GM19025 (cell line): ENCODE data around the gene CMIP.

ENCODE experiments used
- ATAC-seq: cut with Tn5 transposase; IDR thresholded peaks from one replicate; pipeline ENCODE4 v1.9.1; 2021; ENCODE audit warnings: mild to moderate bottlenecking, low read depth, moderate library complexity; ENCODE audit not compliant: unreplicated experiment

Gene CMIP

GRCh38 chr16:81705261-81705660 is 260.7 kb downstream of the CMIP start:
- ATAC-seq, result no peak

DNA sequence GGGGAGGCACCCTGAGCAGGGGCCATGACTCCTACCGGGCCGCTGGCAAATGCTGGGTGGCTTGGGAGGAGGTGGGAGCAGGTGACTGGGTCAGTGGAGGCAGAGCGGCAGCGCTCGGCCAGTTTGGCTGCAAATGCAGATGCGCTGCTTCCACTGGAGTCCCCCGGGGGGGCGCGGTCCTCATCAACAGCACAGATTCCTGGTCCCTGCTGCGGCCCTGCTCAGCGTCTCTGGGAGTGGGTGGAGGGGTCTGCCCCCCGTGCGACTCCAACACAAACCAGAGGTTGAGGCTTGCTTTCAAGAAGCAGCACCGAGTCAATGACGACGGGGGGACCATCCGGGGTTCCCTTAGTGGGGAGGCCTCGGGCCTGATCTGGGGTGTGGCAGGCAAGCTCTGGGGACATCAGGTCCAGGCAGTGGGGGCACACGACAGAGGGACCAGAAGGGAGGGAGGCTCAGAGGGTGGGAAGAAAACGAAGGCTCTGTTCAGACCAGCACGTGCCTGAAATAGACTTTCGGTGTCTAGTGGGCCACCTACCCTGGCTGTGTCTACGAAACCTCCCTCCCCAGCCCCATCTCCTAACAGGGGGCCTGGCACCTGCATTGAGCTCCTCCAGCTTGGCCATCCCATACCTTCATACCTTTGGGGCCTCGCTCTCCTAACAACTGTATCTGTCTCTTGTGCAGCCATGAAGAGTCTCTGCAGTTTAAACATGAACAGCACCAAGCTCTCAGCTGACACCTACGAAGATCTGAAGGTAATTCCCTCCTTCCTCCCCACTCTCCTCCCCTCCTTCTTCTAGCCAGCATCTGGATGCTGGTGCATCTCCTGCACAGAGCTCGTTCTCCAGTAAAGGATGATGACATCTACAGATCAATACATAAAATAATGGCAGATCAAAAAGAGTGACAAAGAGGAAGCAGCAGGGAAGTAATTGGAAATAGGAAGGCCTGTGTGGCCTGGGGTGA is 262.0 kb downstream of the CMIP start:
- ATAC-seq, result no peak

DNA sequence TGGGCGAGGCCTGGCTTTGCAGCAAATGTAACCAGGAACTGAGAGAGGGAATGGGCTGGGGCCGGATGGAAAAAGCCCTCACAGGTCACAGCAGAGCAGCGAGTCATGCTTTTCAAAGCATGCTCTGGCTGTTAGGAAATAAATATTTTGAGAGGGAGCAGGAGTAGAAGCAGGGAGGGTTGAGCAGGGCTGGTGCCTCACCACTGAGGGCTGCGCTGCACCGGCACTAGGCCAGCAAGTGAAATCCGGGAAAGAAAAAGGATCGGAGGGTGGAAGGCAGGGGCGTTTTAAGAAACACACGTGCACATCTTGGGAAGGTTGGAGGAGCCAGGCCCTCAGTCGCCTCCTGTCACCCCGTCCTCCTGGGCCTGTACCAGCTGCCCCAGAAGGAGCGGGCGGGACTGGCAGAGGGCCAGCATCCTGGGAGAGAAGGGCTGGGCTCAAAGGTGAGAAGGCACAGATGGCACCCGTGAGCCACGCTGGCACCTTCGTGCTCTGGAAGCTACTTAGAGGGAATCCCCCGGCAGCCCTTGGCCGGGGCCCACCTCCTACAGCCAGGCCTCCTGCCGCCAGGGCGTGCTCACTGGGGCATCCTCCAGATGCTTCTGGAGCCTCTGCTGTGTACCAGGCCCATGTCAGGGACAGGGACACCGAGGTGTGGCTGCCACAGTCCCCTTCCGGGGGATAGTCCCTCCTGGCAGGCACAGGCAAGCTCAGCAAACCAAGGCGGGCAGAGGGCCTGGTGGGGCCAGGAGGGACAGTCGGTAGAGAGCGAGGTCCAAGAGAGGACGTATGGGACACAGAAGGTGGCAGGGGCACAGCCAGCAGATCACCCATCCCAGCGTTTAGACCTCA is 263.0 kb downstream of the CMIP start:
- ATAC-seq, result no peak

- no peak for ATAC-seq
Measured at GRCh38 chr16:81708266-81709015, 263.8 kb downstream of the CMIP start.

GRCh38 chr16:81709016-81709900 is 264.6 kb downstream of the CMIP start:
- no peak for ATAC-seq

DNA sequence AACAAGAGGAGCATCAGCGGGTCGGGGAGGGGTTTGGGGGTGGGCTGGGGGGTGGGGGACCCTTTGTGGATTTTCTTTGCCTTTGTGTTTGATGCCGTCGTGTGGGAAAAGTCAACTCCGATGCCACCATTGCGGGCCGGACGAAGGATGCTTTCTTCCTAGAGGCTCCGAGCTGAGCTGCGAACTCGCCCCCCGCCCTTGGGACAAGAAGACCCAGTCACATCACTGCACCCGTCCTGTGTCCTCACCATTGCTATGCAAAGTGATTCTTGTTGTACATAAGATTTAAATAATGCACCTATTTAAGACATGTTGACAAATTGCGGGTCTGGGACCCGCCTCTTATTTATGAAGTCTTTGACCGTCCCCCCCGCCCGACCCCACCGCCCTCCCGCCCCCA is 265.4 kb downstream of the CMIP start:
- ATAC-seq, result no peak

GRCh38 chr16:81710596-81710995 is 266.0 kb downstream of the CMIP start:
- no peak for ATAC-seq

DNA sequence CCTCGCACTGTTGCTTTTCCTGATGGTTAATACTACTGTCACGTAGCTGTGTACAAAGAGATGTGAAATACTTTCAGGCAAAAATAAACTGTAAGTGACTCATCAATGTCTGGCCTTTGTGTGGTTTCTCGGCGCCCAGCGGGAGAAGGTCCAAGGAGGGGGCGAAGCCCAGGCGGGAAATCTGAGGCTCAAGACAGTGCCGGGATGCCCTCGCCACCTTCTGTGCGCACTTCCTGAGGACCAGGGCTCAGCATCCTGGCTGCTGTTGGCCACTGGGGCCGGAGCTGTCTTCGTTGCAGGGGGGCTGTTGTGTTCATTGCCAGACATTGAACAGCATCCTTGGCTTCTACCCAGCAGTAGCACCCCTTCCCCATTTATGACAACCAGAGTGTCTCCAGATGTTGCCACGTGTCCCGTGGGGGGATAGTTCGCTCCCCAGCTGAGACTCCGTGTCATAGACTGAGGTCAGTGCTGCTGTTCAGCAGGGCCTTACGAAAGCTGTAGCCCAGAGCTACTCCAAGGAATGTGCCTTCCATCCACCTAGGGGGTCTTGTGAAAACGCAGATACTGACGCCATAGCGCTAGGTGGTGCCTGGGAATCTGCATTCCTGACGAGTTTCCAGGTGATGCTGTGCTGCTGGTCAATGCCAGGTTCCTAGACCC is 267.2 kb downstream of the CMIP start:
- no peak for ATAC-seq

DNA sequence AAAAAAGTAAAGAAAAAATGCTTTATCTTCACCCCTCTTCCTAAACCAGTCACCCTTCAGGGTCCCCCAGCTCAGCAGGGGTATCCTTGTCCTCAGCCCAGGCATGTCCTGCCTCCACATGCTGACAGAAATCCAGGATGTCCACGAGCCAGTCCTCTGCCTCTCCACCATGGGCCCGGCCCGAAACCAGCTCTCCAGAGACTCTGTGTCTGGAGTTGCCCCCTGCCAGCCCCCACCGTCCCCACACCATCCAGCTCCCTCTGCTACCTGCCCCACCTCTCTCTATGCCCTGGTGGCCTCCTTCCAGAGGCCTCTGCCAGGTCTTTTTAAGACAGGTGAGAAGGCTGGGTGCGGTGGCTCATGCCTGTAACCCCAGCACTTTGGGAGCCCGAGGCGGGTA is 268.1 kb downstream of the CMIP start:
- ATAC-seq, result no peak

DNA sequence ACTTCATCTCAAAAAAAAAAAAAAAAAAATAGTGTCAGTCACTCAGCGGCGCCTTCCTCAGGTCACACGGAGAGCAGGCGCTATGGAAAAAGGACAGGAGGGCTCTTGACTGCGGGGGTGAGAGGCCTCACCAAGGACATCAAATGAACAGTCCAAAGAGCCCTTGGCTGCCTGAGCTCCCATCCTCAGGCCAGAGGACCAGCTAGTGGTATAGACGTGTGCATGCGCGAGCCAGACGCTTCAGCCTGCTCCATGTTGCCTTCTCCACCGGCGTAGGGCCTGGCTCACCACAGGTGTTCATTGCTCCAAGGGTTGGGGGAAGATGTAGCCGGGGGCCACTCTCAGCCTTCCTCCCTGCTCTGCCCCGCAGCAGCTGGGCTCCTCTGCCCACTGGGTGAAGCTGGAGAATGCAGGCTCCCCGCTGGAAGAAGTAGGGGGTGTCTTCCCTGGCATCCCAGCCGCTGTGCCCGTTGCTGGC is 268.7 kb downstream of the CMIP start:
- no peak for ATAC-seq

GRCh38 chr16:81713796-81714195 is 269.2 kb downstream of the CMIP start:
- no peak for ATAC-seq

GRCh38 chr16:81714583-81714982 is 270.0 kb downstream of the CMIP start:
- no peak for ATAC-seq

DNA sequence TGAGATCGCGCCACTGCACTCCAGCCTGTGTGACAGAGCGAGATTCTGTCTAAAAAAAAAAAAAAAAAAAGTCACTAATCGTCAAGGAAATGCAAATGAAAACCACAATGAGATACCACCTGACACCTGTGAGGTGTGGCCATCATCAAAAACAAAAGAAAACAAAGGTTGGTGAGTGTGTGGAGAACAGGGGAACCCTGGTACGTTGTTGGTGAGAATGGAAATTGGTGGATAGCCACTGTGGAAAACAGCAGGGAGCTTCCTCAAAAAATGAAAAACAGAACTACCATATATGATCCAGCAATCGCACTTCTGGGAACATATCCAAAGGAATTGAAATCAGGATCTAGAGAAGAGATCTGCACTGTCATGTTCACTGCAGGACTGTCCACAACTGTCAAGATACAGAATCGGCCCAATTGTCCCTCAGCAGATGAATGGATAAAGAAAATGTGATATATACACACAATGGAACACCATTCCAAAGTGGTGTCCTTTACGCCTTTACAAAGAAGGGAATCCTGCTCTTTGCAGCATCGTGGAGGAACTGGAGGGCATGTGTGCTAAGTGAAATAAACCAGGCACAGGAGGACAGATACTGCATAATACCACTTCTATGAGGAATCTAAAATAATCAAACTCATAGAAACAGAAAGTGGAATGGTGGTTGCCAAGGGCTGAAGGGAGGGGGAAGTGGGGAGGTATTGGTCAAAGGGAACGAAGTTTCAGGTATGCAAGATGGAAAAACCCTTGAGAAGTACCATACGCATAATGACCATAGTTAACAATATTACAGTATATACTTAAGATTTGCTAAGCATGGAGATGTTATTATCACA is 271.0 kb downstream of the CMIP start:
- peak; percentile 60 for ATAC-seq

DNA sequence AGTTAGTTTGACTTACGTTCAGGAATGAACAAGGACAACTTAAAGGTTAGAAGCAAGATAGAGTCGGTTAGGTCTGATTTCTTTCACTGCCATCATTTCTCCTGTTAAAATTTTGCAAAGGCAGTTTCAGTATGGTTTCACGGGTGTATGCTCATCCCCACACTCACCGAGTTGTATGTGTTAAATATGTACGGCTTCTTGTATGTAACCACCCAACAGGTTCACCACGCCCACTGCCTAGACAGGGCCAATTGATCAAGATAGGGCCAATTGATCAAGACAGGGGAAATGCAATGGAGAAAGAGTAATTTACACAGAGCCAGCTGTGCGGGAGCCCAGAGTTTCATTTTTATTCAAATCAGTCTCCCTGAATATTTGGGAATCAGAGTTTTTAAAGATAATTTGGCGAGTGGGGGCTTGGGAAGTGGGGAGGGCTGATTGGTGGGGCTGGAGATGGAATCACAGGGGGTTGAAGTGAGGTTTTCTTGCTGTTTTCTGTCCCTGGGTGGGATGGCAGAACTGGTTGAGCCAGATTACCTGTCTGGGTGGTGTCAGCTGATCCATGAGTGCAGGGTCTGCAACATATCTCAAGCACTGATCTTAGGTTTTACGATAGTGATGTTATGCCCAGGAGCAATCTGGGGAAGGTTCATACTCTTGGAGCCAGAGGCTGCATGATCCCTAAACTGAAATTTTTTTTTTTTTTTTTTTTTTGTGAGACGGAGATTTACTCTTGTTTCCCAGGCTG is 272.0 kb downstream of the CMIP start:
- peak; percentile 58 for ATAC-seq

GRCh38 chr16:81717662-81718189 is 273.1 kb downstream of the CMIP start:
- no peak for ATAC-seq

- ATAC-seq, result no peak
Measured at GRCh38 chr16:81718637-81719036, 274.0 kb downstream of the CMIP start.

GRCh38 chr16:81719993-81720392 is 275.4 kb downstream of the CMIP start:
- no peak for ATAC-seq
